ENCODE results near the gene CPEB4.

The CPEB4 gene

DNA sequence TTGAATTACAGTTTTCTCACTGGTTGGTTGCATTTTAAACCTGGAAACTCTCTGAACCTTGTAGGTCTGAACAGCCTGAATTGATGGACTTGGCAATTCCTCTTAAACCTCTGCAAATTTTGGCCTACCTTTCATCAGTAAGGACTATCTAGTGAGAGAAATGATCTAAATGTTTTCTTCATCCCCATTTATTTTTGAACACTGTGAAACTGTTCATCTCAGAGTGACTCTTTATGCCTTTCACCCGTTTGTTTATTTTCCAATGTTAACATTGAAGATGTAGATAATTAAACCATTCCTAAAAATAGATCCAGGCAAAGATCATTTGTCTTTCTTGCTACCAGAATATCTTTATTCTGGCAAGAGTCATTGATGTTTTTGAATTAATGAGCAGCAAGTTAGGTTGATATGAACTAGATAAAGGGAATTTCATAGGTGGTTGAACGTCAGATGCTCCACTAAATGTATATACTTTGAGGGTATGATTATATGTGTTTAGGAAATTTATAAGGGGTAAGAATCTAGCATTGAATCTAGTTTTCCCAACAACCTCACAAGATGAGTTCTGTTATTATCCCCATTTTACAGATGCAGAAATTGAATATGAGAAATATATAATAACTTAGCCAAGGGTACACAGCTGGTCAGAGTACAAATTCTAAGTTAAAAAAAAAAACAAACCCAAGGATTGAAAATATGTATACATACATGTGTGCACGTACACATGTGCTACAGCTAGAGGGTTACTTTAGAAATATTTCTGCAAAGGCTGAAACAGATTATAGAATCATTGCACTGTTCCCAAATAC is 3.4 kb downstream of the CPEB4 start:
- Histone ChIP-seq H3K9ac (ENCODE audit: low read length) (no peak overlapping the region), H3K79me2 (ENCODE audit: low read length) (no peaks in the 10 kb centered on the region)
- TF ChIP-seq, protein P1, sequence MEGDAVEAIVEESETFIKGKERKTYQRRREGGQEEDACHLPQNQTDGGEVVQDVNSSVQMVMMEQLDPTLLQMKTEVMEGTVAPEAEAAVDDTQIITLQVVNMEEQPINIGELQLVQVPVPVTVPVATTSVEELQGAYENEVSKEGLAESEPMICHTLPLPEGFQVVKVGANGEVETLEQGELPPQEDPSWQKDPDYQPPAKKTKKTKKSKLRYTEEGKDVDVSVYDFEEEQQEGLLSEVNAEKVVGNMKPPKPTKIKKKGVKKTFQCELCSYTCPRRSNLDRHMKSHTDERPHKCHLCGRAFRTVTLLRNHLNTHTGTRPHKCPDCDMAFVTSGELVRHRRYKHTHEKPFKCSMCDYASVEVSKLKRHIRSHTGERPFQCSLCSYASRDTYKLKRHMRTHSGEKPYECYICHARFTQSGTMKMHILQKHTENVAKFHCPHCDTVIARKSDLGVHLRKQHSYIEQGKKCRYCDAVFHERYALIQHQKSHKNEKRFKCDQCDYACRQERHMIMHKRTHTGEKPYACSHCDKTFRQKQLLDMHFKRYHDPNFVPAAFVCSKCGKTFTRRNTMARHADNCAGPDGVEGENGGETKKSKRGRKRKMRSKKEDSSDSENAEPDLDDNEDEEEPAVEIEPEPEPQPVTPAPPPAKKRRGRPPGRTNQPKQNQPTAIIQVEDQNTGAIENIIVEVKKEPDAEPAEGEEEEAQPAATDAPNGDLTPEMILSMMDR (IDR thresholded peaks at IDR 0.05; ENCODE audit: low read depth, low read length): no peak
- no peak for TF ChIP-seq EZH2phosphoT487 (IDR thresholded peaks at IDR 0.05; ENCODE audit: low read depth)

DNA sequence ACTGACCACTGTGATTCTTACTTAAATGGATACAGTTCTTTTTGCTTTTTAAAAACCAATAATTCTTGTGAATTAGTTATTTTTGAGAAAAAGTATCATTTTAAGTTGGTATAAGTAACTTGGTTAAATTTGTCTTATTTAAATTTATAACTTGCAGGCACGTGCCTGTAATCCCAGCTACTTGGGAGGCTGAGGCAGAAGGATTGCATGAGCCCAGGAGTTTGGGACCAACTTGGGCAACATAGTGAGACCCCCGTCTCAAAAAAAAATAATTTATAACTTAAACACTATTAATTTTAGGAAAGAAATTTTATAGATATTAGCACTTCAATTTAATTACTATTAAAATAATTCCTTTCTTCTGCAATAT is 5.0 kb downstream of the CPEB4 start:
- Histone ChIP-seq H3K36me3 (replicated peaks; ENCODE audit: low read depth, low read length) (no peaks in the 10 kb centered on the region), H3K4me3 (ENCODE audit: low read length) (no peak overlapping the region), H3K4me1 (ENCODE audit: low read length) (peaks cover 54% of the 10 kb centered on the region), H4K20me1 (ENCODE audit: insufficient read depth, low read length) (no peaks in the 10 kb centered on the region), H3K27me3 (ENCODE audit: low read depth, low read length) (peaks cover 10% of the 10 kb centered on the region; the same call in 1 of the 2 replicates), H3K9me3 (ENCODE audit: insufficient read depth, low read length) (no peaks in the 10 kb centered on the region), H3K4me2 (ENCODE audit: low read length) (peak overlapping the region; percentile 11; the same call in 1 of the 2 replicates), H3K79me2 (ENCODE audit: low read length) (no peaks in the 10 kb centered on the region), H3K27ac (ENCODE audit: low read length) (no peak overlapping the region), H3K9ac (ENCODE audit: low read length) (no peak overlapping the region), H2AFZ (ENCODE audit: low read depth, low read length) (no peak overlapping the region)
- TF ChIP-seq, protein P1 (IDR thresholded peaks at IDR 0.05; ENCODE audit: low read depth, low read length): no peak
- no peak for TF ChIP-seq EZH2phosphoT487 (IDR thresholded peaks at IDR 0.05; ENCODE audit: low read depth)

More for the DNA sequence above, 3.4 kb downstream of the CPEB4 start:
- Histone ChIP-seq H3K4me2 (ENCODE audit: low read length) (peak overlapping the region; percentile 44), H3K36me3 (replicated peaks; ENCODE audit: low read depth, low read length) (no peaks in the 10 kb centered on the region), H3K9me3 (ENCODE audit: insufficient read depth, low read length) (no peaks in the 10 kb centered on the region), H3K27ac (ENCODE audit: low read length) (no peak overlapping the region), H4K20me1 (ENCODE audit: insufficient read depth, low read length) (no peaks in the 10 kb centered on the region), H2AFZ (ENCODE audit: low read depth, low read length) (no peak overlapping the region), H3K27me3 (ENCODE audit: low read depth, low read length) (peaks cover 10% of the 10 kb centered on the region; the same call in 1 of the 2 replicates), H3K4me3 (ENCODE audit: low read length) (peak overlapping the region; percentile 34), H3K4me1 (ENCODE audit: low read length) (peaks cover 62% of the 10 kb centered on the region)

DNA sequence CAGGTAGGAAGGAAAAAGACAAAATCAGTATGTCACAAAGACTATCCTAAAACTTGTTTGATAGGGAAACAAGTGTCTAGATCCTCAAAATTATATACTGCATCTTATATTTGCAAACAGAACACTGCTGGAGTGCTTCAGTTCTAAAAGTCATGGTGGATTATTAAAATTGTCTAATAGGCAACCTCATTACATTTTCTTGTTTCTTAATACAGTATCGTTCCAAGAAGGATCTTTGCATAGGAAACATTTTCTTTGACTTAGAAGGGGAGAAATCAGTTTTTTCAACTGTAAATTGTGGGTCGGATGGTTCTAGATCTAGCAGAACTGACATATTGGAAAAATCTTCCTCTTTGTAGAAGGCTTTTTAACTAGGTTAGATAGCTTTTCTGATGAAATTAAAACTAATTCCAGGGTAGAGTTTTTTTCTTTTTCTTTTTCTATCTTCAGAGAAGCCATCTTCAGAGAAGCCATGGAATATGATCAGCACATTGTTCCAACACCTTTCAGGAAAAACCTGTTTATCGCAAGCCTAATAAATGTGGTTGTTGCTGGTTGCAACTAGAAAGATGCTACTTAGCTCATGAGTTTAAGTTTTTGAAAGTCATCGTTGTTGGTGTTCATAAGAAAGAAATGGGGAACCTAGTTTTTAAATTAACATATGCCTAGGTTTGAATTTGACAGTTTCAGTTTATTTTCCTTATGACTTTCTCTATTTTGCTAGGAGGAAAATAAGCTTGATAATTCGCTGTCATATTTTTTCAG is 7.4 kb downstream of the CPEB4 start:
- Histone ChIP-seq H3K27me3 (ENCODE audit: low read depth, low read length) (no peaks in the 10 kb centered on the region), H3K9ac (ENCODE audit: low read length) (peak overlapping the region; percentile 8; the same call in 1 of the 2 replicates), H3K36me3 (replicated peaks; ENCODE audit: low read depth, low read length) (no peaks in the 10 kb centered on the region), H3K4me2 (ENCODE audit: low read length) (peak overlapping the region; percentile 58), H3K4me3 (ENCODE audit: low read length) (peak overlapping the region; percentile 40), H3K27ac (ENCODE audit: low read length) (peak overlapping the region; percentile 43), H3K79me2 (ENCODE audit: low read length) (no peaks in the 10 kb centered on the region), H3K9me3 (ENCODE audit: insufficient read depth, low read length) (no peaks in the 10 kb centered on the region), H4K20me1 (ENCODE audit: insufficient read depth, low read length) (no peaks in the 10 kb centered on the region), H3K4me1 (ENCODE audit: low read length) (peaks cover 53% of the 10 kb centered on the region), H2AFZ (ENCODE audit: low read depth, low read length) (no peak overlapping the region)
- TF ChIP-seq EZH2phosphoT487 (IDR thresholded peaks at IDR 0.05; ENCODE audit: low read depth): no peak
- TF ChIP-seq, protein P1 (IDR thresholded peaks at IDR 0.05; ENCODE audit: low read depth, low read length): no peak

- Histone ChIP-seq H3K27ac (ENCODE audit: low read length) (no peak overlapping the region), H3K79me2 (ENCODE audit: low read length) (no peaks in the 10 kb centered on the region), H2AFZ (ENCODE audit: low read depth, low read length) (no peak overlapping the region), H3K4me1 (ENCODE audit: low read length) (peaks cover 45% of the 10 kb centered on the region), H3K4me2 (ENCODE audit: low read length) (no peak overlapping the region), H3K9ac (ENCODE audit: low read length) (no peak overlapping the region), H3K27me3 (ENCODE audit: low read depth, low read length) (no peaks in the 10 kb centered on the region), H3K4me3 (ENCODE audit: low read length) (no peak overlapping the region), H3K9me3 (ENCODE audit: insufficient read depth, low read length) (no peaks in the 10 kb centered on the region), H4K20me1 (ENCODE audit: insufficient read depth, low read length) (no peaks in the 10 kb centered on the region), H3K36me3 (replicated peaks; ENCODE audit: low read depth, low read length) (no peaks in the 10 kb centered on the region)
- TF ChIP-seq, protein P1 (IDR thresholded peaks at IDR 0.05; ENCODE audit: low read depth, low read length): no peak
- TF ChIP-seq EZH2phosphoT487 (IDR thresholded peaks at IDR 0.05; ENCODE audit: low read depth): no peak
Observed at GRCh38 chr5:173896631-173897030, 8.5 kb downstream of the CPEB4 start.

Measured in OCI-LY3 (cell line).